ENCODE results near the gene COMMD3.
"Not testable (repeated sequence)": the region's sequence is repeated elsewhere in the genome, so short reads cannot be mapped to it uniquely, and the experiment has no call there.

Gene COMMD3

DNA sequence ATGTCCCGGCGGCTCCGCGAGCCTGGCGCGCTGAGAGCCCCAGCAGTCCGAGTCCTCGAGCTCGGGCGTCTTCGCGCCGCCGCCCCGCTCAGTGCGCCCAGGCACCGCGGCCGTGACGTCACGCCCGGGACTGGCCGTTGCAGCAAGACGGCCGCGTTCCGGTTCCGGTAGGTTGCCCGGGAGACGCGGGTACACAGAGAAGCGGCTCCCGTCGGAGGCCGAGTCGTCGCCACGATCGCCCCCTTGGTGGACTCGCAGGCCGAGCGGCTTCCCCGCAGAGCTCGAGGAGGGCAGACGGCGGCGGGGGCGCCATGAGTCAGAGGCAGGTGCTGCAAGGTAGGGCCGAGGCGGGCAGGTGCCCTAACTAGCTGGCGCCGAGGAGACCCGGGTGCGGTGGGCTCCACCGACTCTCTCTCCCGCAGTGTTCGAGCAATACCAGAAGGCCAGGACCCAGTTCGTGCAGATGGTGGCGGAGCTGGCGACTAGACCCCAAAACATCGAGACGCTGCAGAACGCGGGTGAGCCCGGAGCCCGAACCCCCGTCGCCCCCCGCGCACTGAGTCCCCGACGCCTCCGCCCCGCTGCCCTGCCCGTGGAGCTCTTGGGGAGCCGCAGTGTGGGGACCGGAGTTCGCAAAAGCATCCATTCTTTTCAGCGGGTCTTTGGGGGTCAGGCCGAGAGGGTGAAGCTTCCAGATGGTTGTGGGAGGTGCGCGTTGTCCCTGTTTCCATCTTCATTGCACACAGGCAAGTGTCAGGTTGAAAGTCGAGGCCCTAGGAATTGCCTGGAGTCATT, 29.3 kb downstream of the COMMD3 start, which contains the start of gene SPAG6:
SPAG6 (plus strand) TSS at position 196 of the 795 bp plus-strand sequence; CDS start at position 312, 116 bp downstream.
- peak; percentile 74 for DNase-seq (ENCODE audit: low spot score)
- TF ChIP-seq, protein P1, sequence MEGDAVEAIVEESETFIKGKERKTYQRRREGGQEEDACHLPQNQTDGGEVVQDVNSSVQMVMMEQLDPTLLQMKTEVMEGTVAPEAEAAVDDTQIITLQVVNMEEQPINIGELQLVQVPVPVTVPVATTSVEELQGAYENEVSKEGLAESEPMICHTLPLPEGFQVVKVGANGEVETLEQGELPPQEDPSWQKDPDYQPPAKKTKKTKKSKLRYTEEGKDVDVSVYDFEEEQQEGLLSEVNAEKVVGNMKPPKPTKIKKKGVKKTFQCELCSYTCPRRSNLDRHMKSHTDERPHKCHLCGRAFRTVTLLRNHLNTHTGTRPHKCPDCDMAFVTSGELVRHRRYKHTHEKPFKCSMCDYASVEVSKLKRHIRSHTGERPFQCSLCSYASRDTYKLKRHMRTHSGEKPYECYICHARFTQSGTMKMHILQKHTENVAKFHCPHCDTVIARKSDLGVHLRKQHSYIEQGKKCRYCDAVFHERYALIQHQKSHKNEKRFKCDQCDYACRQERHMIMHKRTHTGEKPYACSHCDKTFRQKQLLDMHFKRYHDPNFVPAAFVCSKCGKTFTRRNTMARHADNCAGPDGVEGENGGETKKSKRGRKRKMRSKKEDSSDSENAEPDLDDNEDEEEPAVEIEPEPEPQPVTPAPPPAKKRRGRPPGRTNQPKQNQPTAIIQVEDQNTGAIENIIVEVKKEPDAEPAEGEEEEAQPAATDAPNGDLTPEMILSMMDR (IDR thresholded peaks at IDR 0.05; ENCODE audit: extremely low read depth, missing control alignments) = no peak

- TF ChIP-seq, protein P1 (IDR thresholded peaks at IDR 0.05; ENCODE audit: extremely low read depth, missing control alignments) = no peak
- no peak for DNase-seq (ENCODE audit: low spot score)
These were observed 30.0 kb downstream of the COMMD3 start for GRCh38 chr10:22346096-22346661.

GRCh38 chr10:22349755-22350154, 33.6 kb downstream of the COMMD3 start:
- DNase-seq (ENCODE audit: low spot score) = no peak
- TF ChIP-seq, protein P1 (IDR thresholded peaks at IDR 0.05; ENCODE audit: extremely low read depth, missing control alignments) = no peak

GRCh38 chr10:22351131-22351703, 35.0 kb downstream of the COMMD3 start:
- DNase-seq (ENCODE audit: low spot score) = no peak
- TF ChIP-seq, protein P1 (IDR thresholded peaks at IDR 0.05; ENCODE audit: extremely low read depth, missing control alignments) = no peak

DNA sequence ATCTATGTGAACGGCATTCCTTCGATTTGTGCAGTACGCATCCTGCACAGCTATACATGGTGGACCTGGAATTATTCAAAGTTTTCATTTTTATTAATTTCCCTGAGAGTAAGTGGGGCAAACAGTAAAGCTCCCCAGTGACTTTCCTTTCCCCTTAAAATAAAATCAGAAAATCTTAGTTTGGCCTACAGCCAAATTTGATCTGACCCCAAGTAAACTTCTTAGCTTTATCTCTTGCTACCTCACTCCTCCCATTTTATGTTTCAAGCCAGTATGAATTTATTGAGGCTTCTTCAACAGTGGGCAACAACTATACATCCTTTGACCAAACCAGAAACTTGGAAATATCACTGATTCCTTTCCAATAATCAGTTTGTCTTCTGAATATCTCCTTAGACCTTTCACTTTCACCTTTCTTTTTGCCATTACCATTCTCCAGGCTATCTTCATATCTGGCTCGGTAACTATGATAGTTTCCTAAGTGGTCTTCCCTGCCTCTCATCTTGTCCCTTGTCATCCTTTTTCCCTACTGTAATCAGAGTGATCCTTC, 40.2 kb downstream of the COMMD3 start:
- TF ChIP-seq, protein P1 (IDR thresholded peaks at IDR 0.05; ENCODE audit: extremely low read depth, missing control alignments) = no peak
- DNase-seq (ENCODE audit: low spot score) = no peak

GRCh38 chr10:22357770-22358169, 41.6 kb downstream of the COMMD3 start:
- not testable (repeated sequence) for DNase-seq (ENCODE audit: low spot score)

- no peak for DNase-seq (ENCODE audit: low spot score)
- TF ChIP-seq, protein P1 (IDR thresholded peaks at IDR 0.05; ENCODE audit: extremely low read depth, missing control alignments) = no peak
These were observed 47.1 kb downstream of the COMMD3 start for GRCh38 chr10:22363305-22363704.
